Right kidney (tissue), 1 donor: ENCODE results near the gene LIG3.
"Not testable (repeated sequence)": the region's sequence is repeated elsewhere in the genome, so short reads cannot be mapped to it uniquely, and the experiment has no call there.

Experiments
- DNase-seq: peaks from one replicate; pipeline ENCODE4 v3.0.0-alpha.2; 2016

The LIG3 gene

DNA sequence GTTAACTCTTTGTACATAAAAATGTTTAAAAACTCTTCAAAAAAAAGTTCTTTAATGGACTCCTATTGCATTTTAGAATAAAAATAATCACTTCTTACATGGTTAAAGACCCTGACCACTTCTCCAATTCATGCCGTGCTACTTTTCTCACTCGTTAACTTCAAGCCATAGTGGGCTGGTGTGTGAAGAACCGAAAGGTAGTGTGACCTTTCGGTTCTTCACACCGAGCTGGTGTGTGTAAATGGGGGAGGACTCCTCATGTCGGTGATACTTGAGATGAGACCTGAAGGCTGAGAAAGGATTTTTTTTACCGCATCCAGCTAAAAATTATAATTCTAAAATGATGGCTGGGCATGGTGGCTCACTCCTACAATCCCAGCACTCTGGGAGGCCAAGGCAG lies 61.1 kb downstream of the LIG3 start:
- no peak for DNase-seq

DNA sequence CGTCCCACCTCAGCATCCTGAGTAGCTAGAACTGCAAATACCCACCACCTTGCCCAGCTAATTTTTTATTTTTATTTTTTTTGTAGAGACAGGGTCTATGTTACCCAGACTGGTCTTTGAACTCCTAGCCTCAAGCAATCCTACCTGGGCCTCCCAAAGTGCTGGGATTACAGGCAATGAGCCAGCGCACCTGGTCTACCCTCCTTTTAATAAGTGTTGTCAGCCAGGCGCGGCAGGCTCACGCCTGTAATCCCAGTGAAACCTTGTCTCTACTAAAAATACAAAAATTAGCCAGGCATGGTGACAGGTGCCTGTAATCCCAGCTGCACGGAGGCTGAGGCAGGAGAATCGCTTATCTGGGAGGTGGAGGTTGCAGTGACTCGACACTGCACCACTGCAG lies 63.9 kb downstream of the LIG3 start:
- no peak for DNase-seq

DNA sequence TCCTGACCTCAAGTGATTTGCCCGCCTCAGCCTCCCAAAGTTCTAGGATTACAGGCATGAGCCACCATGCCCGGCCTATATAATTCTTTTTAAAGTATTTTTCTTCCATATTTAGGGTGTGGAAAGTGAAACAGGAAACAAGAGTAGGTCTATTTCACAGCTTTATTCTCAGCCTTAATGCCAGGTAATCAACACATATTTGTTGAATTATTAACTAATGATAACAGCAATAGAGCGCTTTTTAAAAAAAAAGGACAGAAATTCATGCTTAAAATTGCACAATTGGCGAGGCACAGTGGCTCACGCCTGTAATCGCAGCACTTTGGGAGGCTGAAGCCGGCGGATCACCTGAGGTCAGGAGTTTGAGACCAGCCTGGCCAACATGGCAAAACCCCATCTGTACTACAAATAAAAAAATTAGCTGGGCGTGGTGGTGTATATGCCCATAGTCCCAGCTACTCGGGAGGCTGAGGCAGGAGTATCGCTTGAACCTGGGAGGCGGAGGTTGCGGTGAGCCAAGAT lies 65.2 kb downstream of the LIG3 start:
- DNase-seq, result not testable (repeated sequence)

DNA sequence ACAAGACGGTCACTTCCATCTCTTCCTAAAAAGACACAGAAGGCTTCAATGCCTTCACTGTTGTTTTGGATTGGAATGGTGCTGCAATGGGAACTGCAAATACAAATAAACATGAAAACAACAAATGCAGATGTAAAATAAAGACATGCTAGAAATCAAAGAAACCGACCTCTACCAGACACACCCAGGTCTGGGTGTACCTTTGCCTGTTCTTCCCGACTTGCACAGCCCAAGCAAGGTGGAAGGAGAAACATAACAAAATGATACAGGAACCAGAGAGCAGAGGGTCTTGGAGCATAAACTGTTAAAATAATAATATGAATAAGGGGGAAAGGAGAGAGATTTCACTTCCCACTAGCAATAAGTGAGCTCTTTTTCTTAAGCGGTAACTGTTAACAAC lies 65.9 kb downstream of the LIG3 start:
- DNase-seq, result no peak

- no peak for DNase-seq
Measured at GRCh38 chr17:35046740-35047283, 66.5 kb downstream of the LIG3 start.

- no peak for DNase-seq
Measured at GRCh38 chr17:35048685-35049379, 68.5 kb downstream of the LIG3 start.

- no peak for DNase-seq
Measured at GRCh38 chr17:35050170-35050569, 69.9 kb downstream of the LIG3 start.

DNA sequence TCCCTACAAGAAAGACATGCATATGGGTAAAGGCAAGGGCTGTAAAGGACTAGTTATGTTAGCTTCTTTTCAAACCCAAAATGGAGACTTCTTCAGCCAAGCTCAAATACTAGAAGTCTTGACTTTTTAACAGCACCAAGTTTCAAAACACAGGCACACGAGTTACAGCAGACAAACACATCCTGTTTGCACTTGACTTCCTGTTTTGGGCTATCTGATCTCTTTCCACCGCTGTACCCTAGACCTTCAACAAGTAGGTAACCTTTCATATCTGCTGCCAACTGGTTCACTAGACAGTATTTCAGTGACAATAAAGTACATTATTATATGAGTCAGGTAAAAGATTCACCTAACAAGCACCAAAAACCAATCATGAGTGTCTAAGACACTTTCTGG lies 70.9 kb downstream of the LIG3 start:
- DNase-seq, result no peak

DNA sequence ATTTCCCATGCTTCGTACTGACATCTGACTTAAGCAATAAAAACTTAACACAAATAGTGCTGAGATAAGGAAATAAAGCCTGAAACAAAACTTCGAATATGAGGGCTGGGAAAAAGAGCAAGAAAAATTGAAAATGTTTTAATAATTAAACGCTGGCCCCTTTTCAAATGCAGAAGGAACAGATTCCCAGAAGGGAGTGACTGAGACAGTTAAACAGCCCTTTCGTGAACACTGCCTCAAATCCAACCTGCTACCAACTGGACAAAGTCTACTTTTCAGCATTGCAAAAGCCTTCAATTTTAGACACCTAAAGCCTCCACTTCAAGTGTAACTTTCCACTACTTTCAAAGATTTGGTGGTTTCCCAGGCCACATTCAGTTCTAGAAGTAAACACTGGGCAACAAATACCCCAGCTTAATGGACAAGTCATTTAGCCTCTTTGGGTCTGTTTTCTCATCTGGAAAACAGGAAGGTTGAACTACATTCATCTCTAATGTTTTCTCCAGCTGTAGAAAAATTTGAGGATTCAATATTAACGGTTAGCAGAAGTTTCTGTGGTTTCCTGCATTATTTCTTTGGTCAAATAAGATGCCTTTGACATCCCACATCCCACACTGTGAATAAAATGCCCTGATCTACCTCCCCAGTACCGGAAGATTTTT lies 71.4 kb downstream of the LIG3 start:
- no peak for DNase-seq

DNA sequence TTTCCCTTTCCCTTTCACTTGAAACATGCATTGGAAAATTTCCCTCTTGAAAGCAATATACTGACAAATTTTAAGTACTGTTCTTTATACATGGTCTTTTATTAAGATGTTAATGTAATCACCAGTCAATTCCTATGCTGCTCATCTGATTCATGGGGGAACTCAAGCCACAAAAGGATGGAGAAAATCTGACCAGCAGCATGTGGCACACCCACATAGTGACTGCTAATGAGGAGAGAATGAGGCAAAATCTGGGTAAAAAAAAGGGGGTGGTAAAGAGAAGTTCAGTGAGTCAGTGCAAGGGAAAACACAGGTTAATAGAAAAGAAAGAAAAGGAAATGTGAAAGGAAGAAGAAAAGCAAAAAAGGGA lies 71.9 kb downstream of the LIG3 start:
- DNase-seq, result no peak

DNA sequence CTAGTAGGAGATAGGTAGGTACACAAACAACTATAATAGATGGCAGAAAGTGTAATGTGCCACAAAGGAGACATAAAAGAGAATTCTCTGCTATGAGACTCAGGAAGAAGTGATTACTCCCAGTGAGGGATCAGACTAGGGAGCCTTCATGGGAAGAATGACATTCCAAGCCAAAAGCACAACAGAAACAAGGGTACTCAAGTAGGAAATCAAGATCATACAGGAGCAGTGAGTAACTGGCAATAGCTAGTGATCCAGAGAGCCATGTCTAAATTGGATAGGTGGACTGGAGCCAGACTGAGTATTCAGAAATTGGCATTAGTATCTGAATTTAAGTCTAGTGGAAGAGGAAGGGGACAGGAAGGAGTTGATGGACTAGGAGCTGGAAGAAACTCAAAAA lies 72.5 kb downstream of the LIG3 start:
- no peak for DNase-seq

DNA sequence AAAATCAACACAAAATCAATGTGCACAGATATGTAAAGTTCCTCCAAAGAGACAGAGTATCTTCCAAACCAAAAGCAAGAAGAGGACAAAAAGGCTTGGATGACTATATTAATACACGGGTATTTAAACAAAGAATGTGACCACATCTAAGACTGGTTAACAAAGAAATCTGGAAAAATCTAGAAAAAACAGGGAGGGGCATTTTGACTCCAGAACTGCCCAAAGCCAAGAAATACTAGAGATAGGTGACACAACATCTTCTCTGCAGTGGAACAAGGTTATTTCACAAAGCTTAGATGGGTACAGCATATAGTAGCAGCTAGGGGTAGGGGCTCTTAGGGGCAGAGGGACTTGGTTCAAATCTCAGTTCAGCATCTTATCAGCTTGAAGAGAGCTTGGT lies 72.9 kb downstream of the LIG3 start:
- DNase-seq, result no peak

GRCh38 chr17:35056013-35056412 lies 75.7 kb downstream of the LIG3 start:
- DNase-seq, result peak; percentile 6

GRCh38 chr17:35057332-35057915 lies 77.1 kb downstream of the LIG3 start:
- no peak for DNase-seq
